MM.1S (cell line): ENCODE data around the gene ADAMTS4.

Experiments
- DNase-seq: peaks from one replicate; pipeline ENCODE4 v3.0.0-alpha.2; 2015
- H2AFZ ChIP-seq: fragments of 300-600 bp; sonication (generic); 2 replicates; pipeline ENCODE4 v1.6.0; 2016; ENCODE audit warnings: antibody characterized with exemption, low read length
- H3F3A ChIP-seq: fragments of 300-600 bp; sonication (generic); 2 replicates; pipeline ENCODE4 v1.6.1; 2016; ENCODE audit warnings: mild to moderate bottlenecking, antibody characterized with exemption, low read length, moderate library complexity, mixed read lengths; ENCODE audit not compliant: insufficient read depth
- H3K27ac ChIP-seq: fragments of 300-600 bp; sonication (generic); 2 replicates; pipeline ENCODE4 v1.5.1; 2016; ENCODE audit warnings: mild to moderate bottlenecking, low read length
- H3K27me3 ChIP-seq: fragments of 300-600 bp; sonication (generic); replicated peaks from 2 replicates; pipeline ENCODE4 v1.6.0; 2016; ENCODE audit warnings: low read length; ENCODE audit not compliant: insufficient read depth
- H3K36me3 ChIP-seq: fragments of 300-600 bp; sonication (generic); replicated peaks from 2 replicates; pipeline ENCODE4 v1.6.1; 2016; ENCODE audit warnings: mild to moderate bottlenecking, low read length, mixed read lengths; ENCODE audit not compliant: insufficient read depth
- H3K4me1 ChIP-seq: fragments of 300-600 bp; sonication (generic); 2 replicates; pipeline ENCODE4 v1.6.1; 2016; ENCODE audit warnings: low read length, mixed read lengths
- H3K4me2 ChIP-seq: fragments of 300-600 bp; sonication (generic); 2 replicates; pipeline ENCODE4 v1.6.0; 2016; ENCODE audit warnings: low read depth, low read length
- H3K4me3 ChIP-seq: fragments of 300-600 bp; sonication (generic); 2 replicates; pipeline ENCODE4 v1.5.1; 2016; ENCODE audit warnings: low read length, mixed read lengths
- H3K79me2 ChIP-seq: fragments of 300-600 bp; sonication (generic); 2 replicates; pipeline ENCODE4 v1.6.1; 2016; ENCODE audit warnings: mixed run types, low read length, mixed read lengths
- H3K9ac ChIP-seq: fragments of 300-600 bp; sonication (generic); 2 replicates; pipeline ENCODE4 v1.6.1; 2016; ENCODE audit warnings: low read length, mixed read lengths
- H3K9me2 ChIP-seq: fragments of 300-600 bp; sonication (generic); replicated peaks from 2 replicates; pipeline ENCODE4 v1.6.1; 2016; ENCODE audit warnings: mild to moderate bottlenecking, low read length, mixed read lengths; ENCODE audit not compliant: insufficient read depth
- H3K9me3 ChIP-seq: fragments of 300-600 bp; sonication (generic); replicated peaks from 2 replicates; pipeline ENCODE4 v1.6.1; 2016; ENCODE audit warnings: mild to moderate bottlenecking, low read length, mixed read lengths; ENCODE audit not compliant: insufficient read depth
- H4K20me1 ChIP-seq: fragments of 300-600 bp; sonication (generic); 2 replicates; pipeline ENCODE4 v1.6.1; 2016; ENCODE audit warnings: mild to moderate bottlenecking, low read length, moderate library complexity, mixed read lengths; ENCODE audit not compliant: insufficient read depth
- CTCF ChIP-seq: fragments of 300-600 bp; sonication (generic); IDR thresholded peaks from 2 replicates; pipeline ENCODE4 v1.5.1; 2016; ENCODE audit warnings: antibody characterized with exemption, low read length, mixed read lengths
- EZH2 ChIP-seq: fragments of 300-600 bp; sonication (generic); optimal IDR thresholded peaks from 2 replicates; pipeline ENCODE3; 2017; ENCODE audit warnings: low read depth, mild to moderate bottlenecking, antibody characterized with exemption, low read length, mixed read lengths
- EZH2phosphoT487 ChIP-seq: fragments of 300-600 bp; sonication (generic); IDR thresholded peaks from 2 replicates; pipeline ENCODE4 v1.6.1; 2018; ENCODE audit warnings: antibody characterized with exemption, low read length

Gene ADAMTS4

DNA sequence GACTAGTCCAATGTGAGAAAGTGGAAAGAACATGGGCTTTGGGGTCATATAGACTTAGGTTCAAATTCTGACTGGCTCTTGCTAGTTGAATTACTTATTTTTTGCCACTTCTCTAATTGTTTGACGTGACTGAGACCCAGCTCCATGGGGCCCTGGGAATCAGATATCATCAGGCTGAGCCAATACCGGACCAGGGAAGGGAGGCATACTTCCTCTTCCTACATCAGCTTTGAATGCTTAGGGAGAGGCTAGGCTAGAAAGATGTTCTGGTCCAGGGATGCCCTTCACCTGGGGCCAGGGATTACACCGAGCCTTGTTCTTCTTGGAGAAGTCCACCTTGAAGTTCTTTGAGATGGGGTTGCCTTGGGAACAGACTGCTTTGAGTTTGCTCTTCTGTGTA lies 42.8 kb upstream of the ADAMTS4 start:
- H3K9ac ChIP-seq, result no peak overlapping the region
- H3K79me2 ChIP-seq, result no peaks in the 10 kb centered on the region
- H3K9me2 ChIP-seq, result no peaks in the 10 kb centered on the region
- no peaks in the 10 kb centered on the region for H4K20me1 ChIP-seq
- no peaks in the 10 kb centered on the region for H3K36me3 ChIP-seq
- no peak overlapping the region for H3K4me2 ChIP-seq
- TF ChIP-seq EZH2phosphoT487 (no peak), CTCF (no peak), EZH2 (no peak)
- no peaks in the 10 kb centered on the region for H3F3A ChIP-seq
- no peak overlapping the region for H2AFZ ChIP-seq
- H3K4me3 ChIP-seq, result no peak overlapping the region
- no peak overlapping the region for H3K27ac ChIP-seq
- no peaks in the 10 kb centered on the region for H3K27me3 ChIP-seq
- DNase-seq, result no peak
- no peaks in the 10 kb centered on the region for H3K4me1 ChIP-seq
- no peaks in the 10 kb centered on the region for H3K9me3 ChIP-seq

GRCh38 chr1:161238039-161238473 lies 39.2 kb upstream of the ADAMTS4 start, which contains the start of gene NR1I3:
TSS of gene NR1I3 (minus strand) at chr1:161238203. CDS start at chr1:161236565, 1,638 bp downstream.
- no peaks in the 10 kb centered on the region for H3F3A ChIP-seq
- H3K4me3 ChIP-seq, result no peak within 1 kb of the TSS
- H3K27me3 ChIP-seq, result no peaks in the 10 kb centered on the region

DNA sequence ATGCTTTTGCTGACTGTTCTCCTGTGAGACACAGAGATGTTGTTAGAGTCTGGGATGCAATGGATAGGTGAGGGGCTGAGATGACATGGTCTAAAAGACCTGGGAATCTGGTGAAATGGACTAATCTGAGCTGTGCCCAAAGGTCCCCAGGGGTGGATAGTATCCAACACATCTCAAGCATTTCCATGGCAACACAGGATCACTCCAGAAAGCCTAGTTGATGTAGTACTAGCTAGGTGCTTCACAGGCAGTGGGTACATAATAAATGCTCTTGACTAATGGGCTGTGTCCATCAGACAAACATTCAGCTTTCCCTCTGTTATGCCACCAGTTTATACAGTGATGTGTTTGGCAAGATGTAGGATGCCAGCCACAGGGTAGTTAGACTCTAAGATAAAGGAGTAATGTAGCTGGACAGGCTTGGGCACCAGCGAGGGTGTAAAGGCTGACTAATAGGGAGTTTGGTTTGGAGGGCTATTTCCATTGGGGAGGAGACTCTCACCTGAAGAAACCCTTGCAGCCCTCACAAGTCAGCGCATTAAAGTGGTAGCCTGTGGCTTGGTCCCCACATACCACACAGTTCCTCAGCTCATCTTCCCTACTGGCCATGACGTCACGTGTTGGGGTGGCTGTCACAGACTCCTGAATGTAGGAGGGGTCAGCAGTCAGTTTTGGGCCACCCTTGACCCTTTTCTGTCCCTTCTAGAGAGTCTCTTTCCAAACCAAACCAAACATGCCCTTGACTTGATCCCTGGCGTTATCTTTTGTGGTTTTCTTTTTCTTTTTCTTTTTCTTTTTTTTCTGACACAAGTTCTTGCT lies 37.3 kb upstream of the ADAMTS4 start:
- DNase-seq, result no peak
- no peaks in the 10 kb centered on the region for H3K27me3 ChIP-seq

More at GRCh38 chr1:161238039-161238473, 39.2 kb upstream of the ADAMTS4 start, which contains the start of gene NR1I3:
- no peak within 1 kb of the TSS for H3K27ac ChIP-seq
- H3K4me2 ChIP-seq, result no peak within 1 kb of the TSS
- TF ChIP-seq CTCF (no peak), EZH2phosphoT487 (no peak), EZH2 (no peak)
- no peaks in the 10 kb centered on the region for H3K9me3 ChIP-seq
- no peaks in the 10 kb centered on the region for H3K36me3 ChIP-seq
- no peaks in the 10 kb centered on the region for H3K9me2 ChIP-seq
- no peaks in the 10 kb centered on the region for H3K4me1 ChIP-seq
- H3K9ac ChIP-seq, result no peak within 1 kb of the TSS
- DNase-seq, result no peak
- no peak within 1 kb of the TSS for H2AFZ ChIP-seq
- no peaks in the 10 kb centered on the region for H3K79me2 ChIP-seq
- H4K20me1 ChIP-seq, result no peaks in the 10 kb centered on the region

More for the DNA sequence above, 37.3 kb upstream of the ADAMTS4 start:
- TF ChIP-seq CTCF (no peak), EZH2phosphoT487 (no peak), EZH2 (no peak)
- Histone ChIP-seq H3K9me2 (no peaks in the 10 kb centered on the region), H3F3A (no peaks in the 10 kb centered on the region), H2AFZ (no peak overlapping the region), H3K4me2 (no peak overlapping the region), H3K4me3 (no peak overlapping the region), H3K27ac (no peak overlapping the region), H3K4me1 (no peaks in the 10 kb centered on the region), H3K36me3 (no peaks in the 10 kb centered on the region), H4K20me1 (no peaks in the 10 kb centered on the region), H3K9ac (no peak overlapping the region), H3K9me3 (no peaks in the 10 kb centered on the region), H3K79me2 (no peaks in the 10 kb centered on the region)
